A673 (cell line): Measurements from ENCODE around the gene RPS18. TPM values are rescaled to one million over a fixed set of nuclear protein-coding genes. Genes with fewer than 3 reads are reported as not detected.
A peak's percentile ranks its signal among the peaks of the same experiment; 100 is the strongest.

Experiments
- BruUV-seq: library from RNA; stranded (reverse); fragments of 400-500 nt; replicated peaks from 2 replicates; lab custom pipeline; 2021; lab: Mats Ljungman, UMichigan
- CTCF ChIA-PET: fragments of 300-600 bp; sonication (Branson Sonifier 250); formaldehyde crosslinking; loops from one replicate; lab custom pipeline; 2022; ENCODE audit warnings: antibody characterized with exemption; lab: Charles Lee
- POLR2A ChIA-PET: fragments of 300-600 bp; sonication (Branson Sonifier 250); formaldehyde crosslinking; loops from one replicate; lab custom pipeline; 2022; ENCODE audit warnings: antibody characterized with exemption; ENCODE audit not compliant: low non-redundant PET; lab: Charles Lee
- DNase-seq: peaks from one replicate; pipeline ENCODE4 v3.0.0-alpha.2; 2015; ENCODE audit warnings: low spot score
- H3K27ac ChIP-seq: fragments of 200-600 bp; sonication (generic); 2 replicates; pipeline ENCODE4 v1.5.1; 2016; ENCODE audit warnings: mixed run types, low read depth, mild to moderate bottlenecking, mixed read lengths, antibody characterized with exemption, low read length; ENCODE audit not compliant: poor library complexity, severe bottlenecking
- H3K27me3 ChIP-seq: fragments of 200-600 bp; sonication (generic); replicated peaks from 2 replicates; pipeline ENCODE4 v1.6.1; 2017; ENCODE audit warnings: mixed run types, low read depth, mild to moderate bottlenecking, mixed read lengths, antibody characterized with exemption, low read length; ENCODE audit not compliant: insufficient read depth, poor library complexity
- H3K36me3 ChIP-seq: fragments of 200-600 bp; sonication (generic); 2 replicates; pipeline ENCODE4 v1.6.1; 2016; ENCODE audit warnings: mixed run types, mild to moderate bottlenecking, mixed read lengths, antibody characterized with exemption, low read length; ENCODE audit not compliant: insufficient read depth, poor library complexity, severe bottlenecking
- H3K4me1 ChIP-seq: fragments of 200-600 bp; sonication (generic); 2 replicates; pipeline ENCODE4 v1.6.1; 2017; ENCODE audit warnings: mixed run types, mild to moderate bottlenecking, mixed read lengths, antibody characterized with exemption, low read length; ENCODE audit not compliant: insufficient read depth, poor library complexity, severe bottlenecking
- H3K4me3 ChIP-seq: fragments of 200-600 bp; sonication (generic); 2 replicates; pipeline ENCODE4 v1.5.1; 2016; ENCODE audit warnings: low read depth, mixed run types, mild to moderate bottlenecking, mixed read lengths, low read length; ENCODE audit not compliant: poor library complexity, severe bottlenecking
- H3K9me3 ChIP-seq: fragments of 200-600 bp; sonication (generic); 2 replicates; pipeline ENCODE4 v1.6.1; 2016; ENCODE audit warnings: mixed run types, low read depth, mild to moderate bottlenecking, mixed read lengths, antibody characterized with exemption, low read length; ENCODE audit not compliant: poor library complexity, severe bottlenecking
- CTCF ChIP-seq: fragments of 300-800, 200-600 bp; sonication (generic); conservative IDR thresholded peaks from 2 replicates; pipeline ENCODE4 v1.5.1; 2017; ENCODE audit warnings: low read depth, mild to moderate bottlenecking, antibody characterized with exemption, low read length, moderate library complexity, mixed read lengths
- EZH2 ChIP-seq: fragments of 200-600 bp; sonication (generic); IDR thresholded peaks from 2 replicates; pipeline ENCODE4 v1.6.1; 2017; ENCODE audit warnings: borderline replicate concordance, low read depth, mild to moderate bottlenecking, mixed read lengths, antibody characterized with exemption, low read length; ENCODE audit not compliant: poor library complexity, severe bottlenecking
- intact Hi-C: fragments of 100-400 bp; cut with micrococcal nuclease; formaldehyde crosslinking; loops from one replicate; pipeline ENCODE4 v1.10.0; 2022; ENCODE audit not compliant: unreplicated experiment
- total RNA-seq: library from RNA; stranded (reverse); gene quantifications from 2 replicates; pipeline ENCODE4 v1.2.3, GENCODE V29; 2021

The RPS18 gene
- total RNA-seq, 1 experiment from 2014 or later: 1,781 TPM

GRCh38 chr6:33305052-33305451 lies 33.2 kb downstream of the RPS18 start:
- Histone ChIP-seq H3K27me3 (no peaks in the 10 kb centered on the region), H3K4me3 (no peak overlapping the region), H3K9me3 (no peaks in the 10 kb centered on the region), H3K4me1 (peaks cover 4% of the 10 kb centered on the region), H3K27ac (no peak overlapping the region), H3K36me3 (peaks cover 15% of the 10 kb centered on the region)
- BruUV-seq: no TSS peak
- no peak for DNase-seq
- CTCF ChIA-PET: no interaction called here
- intact Hi-C loops: no loop called here
- TF ChIP-seq CTCF (no peak), EZH2 (no peak)
- POLR2A ChIA-PET: no interaction called here

GRCh38 chr6:33306356-33306755 lies 34.5 kb downstream of the RPS18 start:
- H3K36me3 ChIP-seq: peaks cover 24% of the 10 kb centered on the region
- no TSS peak for BruUV-seq
- CTCF ChIA-PET: no interaction called here
- H3K27ac ChIP-seq: no peak overlapping the region
- H3K4me1 ChIP-seq: peaks cover 4% of the 10 kb centered on the region
- intact Hi-C loops: no loop called here
- no peaks in the 10 kb centered on the region for H3K9me3 ChIP-seq
- no peak for DNase-seq
- H3K4me3 ChIP-seq: no peak overlapping the region
- TF ChIP-seq CTCF (no peak), EZH2 (no peak)
- POLR2A ChIA-PET: no interaction called here
- H3K27me3 ChIP-seq: no peaks in the 10 kb centered on the region

- ChIA-PET CTCF (interaction anchor here (0.6 to 1.3 kb wide), 2 partner anchors 32 to 36 kb away, joined by 3 to 4 read pairs; partner anchors contain the start of gene B3GALT4), POLR2A (no interaction called here)
- peaks cover 10% of the 10 kb centered on the region for H3K36me3 ChIP-seq
- H3K27me3 ChIP-seq: no peaks in the 10 kb centered on the region
- H3K4me1 ChIP-seq: peaks cover 17% of the 10 kb centered on the region
- intact Hi-C loops: loop anchor here (10.0 kb wide), 1 partner anchor 102 kb away; the partner anchor contains the start of genes CUTA and PHF1
- H3K27ac ChIP-seq: peak overlapping the region; percentile 82
- no peaks in the 10 kb centered on the region for H3K9me3 ChIP-seq
- H3K4me3 ChIP-seq: peak overlapping the region; percentile 83
- peak; percentile 84 for DNase-seq
- BruUV-seq: no TSS peak
- TF ChIP-seq EZH2 (no peak), CTCF (no peak)
Observed at GRCh38 chr6:33312361-33313104, 40.7 kb downstream of the RPS18 start.
